ENCODE measurements around the gene BMPR1A. TPM values are rescaled to one million over a fixed set of nuclear protein-coding genes. Genes with fewer than 3 reads are reported as not detected.

Gene BMPR1A
- total RNA-seq, 1 experiment from 2014 or later = 94.3 TPM

DNA sequence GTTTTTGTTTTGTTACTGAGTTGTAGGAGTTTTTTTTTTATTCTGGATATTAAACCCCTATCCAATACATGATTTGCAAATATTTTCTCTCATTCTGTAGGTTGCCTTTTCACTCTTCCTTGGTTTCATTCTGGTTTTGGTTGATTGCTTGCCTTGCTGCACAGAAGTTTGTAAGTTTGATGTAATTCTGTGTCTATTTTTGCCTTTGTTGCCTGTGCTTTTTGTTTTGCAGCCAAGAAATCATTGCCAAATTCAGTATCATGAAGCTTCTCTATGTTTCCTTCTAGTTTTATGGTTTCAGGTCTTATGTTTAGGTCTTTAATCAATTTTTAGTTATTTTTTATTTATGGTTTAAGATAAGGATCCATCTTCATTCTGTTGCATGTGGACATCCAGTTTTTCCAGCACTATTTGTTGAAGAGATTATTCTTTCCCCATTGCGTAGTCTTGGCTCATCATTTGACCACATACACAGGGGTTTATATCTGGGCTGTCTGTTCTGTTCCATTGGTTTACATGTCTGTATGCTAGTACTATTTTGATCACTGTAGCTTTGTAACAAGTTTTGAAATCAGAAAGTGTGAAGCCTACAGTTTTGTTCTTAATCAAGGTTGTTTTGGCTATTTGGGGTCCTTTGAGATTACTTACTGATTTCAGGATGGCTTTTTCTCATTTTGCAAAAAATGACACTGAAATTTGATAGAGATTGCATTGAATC lies 26.4 kb downstream of the BMPR1A start:
- ChIA-PET CTCF (no interaction called here), POLR2A (interaction anchor here (0.6 to 0.7 kb wide), 3 partner anchors 22 to 1312 kb away, joined by 3 to 7 read pairs (median 3); no protein-coding TSS in a partner anchor)
- intact Hi-C loops (cut with micrococcal nuclease; ENCODE audit: unreplicated experiment) = no loop called here
- TF ChIP-seq TCF7L2 (IDR thresholded peaks at IDR 0.05; ENCODE audit: low read depth, low read length) (no peak), POLR2AphosphoS5 (IDR thresholded peaks at IDR 0.05; ENCODE audit: low read depth, low read length) (no peak), REST (IDR thresholded peaks at IDR 0.05; ENCODE audit: insufficient read depth in 1 of 2, low read depth in 2 of 2, low read length in 1 of 2) (no peak), SIN3A (IDR thresholded peaks at IDR 0.05; ENCODE audit: borderline replicate concordance, insufficient read depth, low read depth, low read length) (no peak), CTCF (IDR thresholded peaks at IDR 0.05) (no peak)
- Histone ChIP-seq H3K36me3 (ENCODE audit: control insufficient read depth, insufficient read depth, low read length) (no peaks in the 10 kb centered on the region), H3K9me3 (ENCODE audit: control insufficient read depth, insufficient read depth, low read depth, low read length) (no peaks in the 10 kb centered on the region), H3K27me3 (ENCODE audit: control insufficient read depth, insufficient read depth, low read length) (no peaks in the 10 kb centered on the region), H3K4me1 (ENCODE audit: control insufficient read depth, insufficient read depth, low read length) (peaks cover 19% of the 10 kb centered on the region), H3K27ac (ENCODE audit: low read length) (no peak overlapping the region), H3K4me3 (ENCODE audit: low read depth in 2 of 2, low read length in 2 of 2) (no peak overlapping the region)
- ATAC-seq = no peak
- DNase-seq (ENCODE audit: low read depth, low spot score) = no peak
- BruUV-seq (replicated peaks) = no TSS peak
- in situ Hi-C loops (cut with HindIII; ENCODE audit: low pct_unique_long_range_greater_than_20kb, low sequenced_read_pairs) = no loop called here

DNA sequence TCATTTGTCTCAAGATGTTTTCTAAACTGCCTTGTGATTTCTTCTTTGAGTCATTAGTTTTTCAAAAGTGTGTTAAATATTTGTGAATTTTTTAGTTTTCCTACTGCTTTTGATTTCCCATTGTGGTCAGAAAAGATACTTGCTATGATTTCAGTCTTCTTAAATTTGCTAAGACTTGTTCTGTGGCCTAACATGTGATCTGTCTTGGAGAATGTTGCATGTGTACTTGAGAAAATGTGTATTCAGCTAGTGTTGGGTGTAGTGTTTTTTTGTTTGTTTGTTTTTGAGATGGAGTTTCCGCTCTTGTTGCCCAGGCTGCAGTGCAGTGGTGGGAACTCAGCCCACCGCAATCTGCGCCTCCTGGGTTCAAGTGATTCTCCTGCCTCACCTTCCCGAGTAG lies 28.6 kb downstream of the BMPR1A start:
- ATAC-seq = no peak
- no TSS peak for BruUV-seq (replicated peaks)
- no peak for DNase-seq (ENCODE audit: low read depth, low spot score)
- CTCF ChIA-PET = no interaction called here
- no peaks in the 10 kb centered on the region for H3K9me3 ChIP-seq (ENCODE audit: control insufficient read depth, insufficient read depth, low read depth, low read length)
- H3K27ac ChIP-seq (ENCODE audit: low read length) = no peak overlapping the region
- no peaks in the 10 kb centered on the region for H3K36me3 ChIP-seq (ENCODE audit: control insufficient read depth, insufficient read depth, low read length)
- H3K4me1 ChIP-seq (ENCODE audit: control insufficient read depth, insufficient read depth, low read length) = peaks cover 19% of the 10 kb centered on the region
- POLR2A ChIA-PET = no interaction called here
- H3K4me3 ChIP-seq (ENCODE audit: low read depth in 2 of 2, low read length in 2 of 2) = no peak overlapping the region
- in situ Hi-C loops (cut with HindIII; ENCODE audit: low pct_unique_long_range_greater_than_20kb, low sequenced_read_pairs) (no loop called here), intact Hi-C loops (cut with micrococcal nuclease; ENCODE audit: unreplicated experiment) (no loop called here)
- no peaks in the 10 kb centered on the region for H3K27me3 ChIP-seq (ENCODE audit: control insufficient read depth, insufficient read depth, low read length)
- TF ChIP-seq TCF7L2 (IDR thresholded peaks at IDR 0.05; ENCODE audit: low read depth, low read length) = no peak
- no peak for TF ChIP-seq POLR2AphosphoS5 (IDR thresholded peaks at IDR 0.05; ENCODE audit: low read depth, low read length)
- TF ChIP-seq CTCF (IDR thresholded peaks at IDR 0.05) = no peak
- TF ChIP-seq SIN3A (IDR thresholded peaks at IDR 0.05; ENCODE audit: borderline replicate concordance, insufficient read depth, low read depth, low read length) = no peak
- no peak for TF ChIP-seq REST (IDR thresholded peaks at IDR 0.05; ENCODE audit: insufficient read depth in 1 of 2, low read depth in 2 of 2, low read length in 1 of 2)

All from Panc1 (cell line).